ENCODE measurements around the gene PTPRD. TPM values are rescaled to one million over a fixed set of nuclear protein-coding genes. Genes with fewer than 3 reads are reported as not detected.

PTPRD gene
- total RNA-seq, 2 experiments from 2014 or later: 0.03 TPM; not detected in 1

DNA sequence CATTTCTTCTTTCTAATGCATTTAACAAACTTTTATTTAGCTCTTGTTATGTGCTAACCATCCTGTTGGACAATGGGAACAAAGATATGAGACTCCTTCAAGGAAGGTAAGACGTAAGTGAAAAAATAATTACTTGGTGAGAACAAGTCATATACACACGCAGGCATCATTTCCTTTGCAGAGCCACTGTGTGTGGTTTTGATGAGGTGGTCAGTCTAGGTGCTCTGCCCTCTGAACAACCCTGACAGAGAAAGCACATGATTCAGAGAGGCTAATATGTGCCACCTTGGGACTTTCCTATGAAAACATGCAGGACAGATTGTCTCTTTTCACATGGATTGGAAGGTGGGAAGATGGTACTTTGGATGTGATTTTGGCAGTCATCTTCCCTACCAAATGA, 1650.7 kb downstream of the PTPRD start:
- H3K79me2 ChIP-seq (ENCODE audit: insufficient read depth, low read depth, low read length): no peaks in the 10 kb centered on the region
- H2AFZ ChIP-seq (ENCODE audit: low read length): no peak overlapping the region
- no peak overlapping the region for H3K4me3 ChIP-seq (ENCODE audit: low read depth, low read length, poor library complexity, severe bottlenecking)
- H4K20me1 ChIP-seq (ENCODE audit: insufficient read depth, low read length): no peaks in the 10 kb centered on the region
- H3K9me3 ChIP-seq (ENCODE audit: low read length): no peaks in the 10 kb centered on the region
- TF ChIP-seq CTCF (conservative IDR thresholded peaks at IDR 0.05; ENCODE audit: low read length): no peak
- no peak for TF ChIP-seq EZH2phosphoT487 (IDR thresholded peaks at IDR 0.05; ENCODE audit: borderline replicate concordance, low read depth, low read length)
- H3K36me3 ChIP-seq (ENCODE audit: insufficient read depth, low read length): no peaks in the 10 kb centered on the region
- no peak overlapping the region for H3K27ac ChIP-seq (ENCODE audit: low read depth, low read length, poor library complexity, severe bottlenecking)
- no peaks in the 10 kb centered on the region for H3K9me2 ChIP-seq (ENCODE audit: insufficient read depth, low read length)
- no peak for DNase-seq (ENCODE audit: low spot score)
- intact Hi-C loops (cut with micrococcal nuclease; ENCODE audit: unreplicated experiment): no loop called here
- no peak overlapping the region for H3K4me2 ChIP-seq (ENCODE audit: low read length)
- POLR2A ChIA-PET: no interaction called here
- CTCF ChIA-PET (ENCODE audit: unreplicated experiment): no interaction called here
- no TSS peak for BruUV-seq (replicated peaks)
- H3K4me1 ChIP-seq (ENCODE audit: insufficient read depth, low read length, poor library complexity, severe bottlenecking): no peaks in the 10 kb centered on the region

- Histone ChIP-seq H3K9me3 (ENCODE audit: low read length) (no peaks in the 10 kb centered on the region), H4K20me1 (ENCODE audit: insufficient read depth, low read length) (no peaks in the 10 kb centered on the region), H3K4me2 (ENCODE audit: low read length) (no peak overlapping the region), H3K4me1 (ENCODE audit: insufficient read depth, low read length, poor library complexity, severe bottlenecking) (no peaks in the 10 kb centered on the region), H3K4me3 (ENCODE audit: low read depth, low read length, poor library complexity, severe bottlenecking) (no peak overlapping the region), H3K36me3 (ENCODE audit: insufficient read depth, low read length) (no peaks in the 10 kb centered on the region), H3K79me2 (ENCODE audit: insufficient read depth, low read depth, low read length) (no peaks in the 10 kb centered on the region), H3K27ac (ENCODE audit: low read depth, low read length, poor library complexity, severe bottlenecking) (no peak overlapping the region), H3K9me2 (ENCODE audit: insufficient read depth, low read length) (no peaks in the 10 kb centered on the region), H2AFZ (ENCODE audit: low read length) (no peak overlapping the region)
- DNase-seq (ENCODE audit: low spot score): no peak
- intact Hi-C loops (cut with micrococcal nuclease; ENCODE audit: unreplicated experiment): no loop called here
- no peak for TF ChIP-seq CTCF (conservative IDR thresholded peaks at IDR 0.05; ENCODE audit: low read length)
- TF ChIP-seq EZH2phosphoT487 (IDR thresholded peaks at IDR 0.05; ENCODE audit: borderline replicate concordance, low read depth, low read length): no peak
- BruUV-seq (replicated peaks): no TSS peak
- CTCF ChIA-PET (ENCODE audit: unreplicated experiment): no interaction called here
- POLR2A ChIA-PET: interaction anchor here (0.6 kb wide), 1 partner anchor 148 kb away, joined by 3 read pairs; no protein-coding TSS in a partner anchor
These were observed 1651.5 kb downstream of the PTPRD start for GRCh38 chr9:8961186-8961851.

GRCh38 chr9:8960254-8960653, 1652.5 kb downstream of the PTPRD start:
- BruUV-seq (replicated peaks): no TSS peak
- POLR2A ChIA-PET: interaction anchor here (0.9 kb wide), 1 partner anchor 19 kb away, joined by 3 read pairs; no protein-coding TSS in a partner anchor
- Histone ChIP-seq H3K79me2 (ENCODE audit: insufficient read depth, low read depth, low read length) (no peaks in the 10 kb centered on the region), H3K9me2 (ENCODE audit: insufficient read depth, low read length) (no peaks in the 10 kb centered on the region), H3K27ac (ENCODE audit: low read depth, low read length, poor library complexity, severe bottlenecking) (no peak overlapping the region), H4K20me1 (ENCODE audit: insufficient read depth, low read length) (no peaks in the 10 kb centered on the region), H3K9me3 (ENCODE audit: low read length) (no peaks in the 10 kb centered on the region), H3K4me1 (ENCODE audit: insufficient read depth, low read length, poor library complexity, severe bottlenecking) (no peaks in the 10 kb centered on the region), H2AFZ (ENCODE audit: low read length) (no peak overlapping the region), H3K36me3 (ENCODE audit: insufficient read depth, low read length) (no peaks in the 10 kb centered on the region), H3K4me2 (ENCODE audit: low read length) (no peak overlapping the region), H3K4me3 (ENCODE audit: low read depth, low read length, poor library complexity, severe bottlenecking) (no peak overlapping the region)
- CTCF ChIA-PET (ENCODE audit: unreplicated experiment): no interaction called here
- no peak for TF ChIP-seq EZH2phosphoT487 (IDR thresholded peaks at IDR 0.05; ENCODE audit: borderline replicate concordance, low read depth, low read length)
- no peak for TF ChIP-seq CTCF (conservative IDR thresholded peaks at IDR 0.05; ENCODE audit: low read length)
- intact Hi-C loops (cut with micrococcal nuclease; ENCODE audit: unreplicated experiment): no loop called here
- DNase-seq (ENCODE audit: low spot score): no peak

Measured in OCI-LY7 (cell line).